ENCODE measurements around the gene PRKAR2B. TPM values are rescaled to one million over a fixed set of nuclear protein-coding genes. Genes with fewer than 3 reads are reported as not detected.

The PRKAR2B gene
- total and polyA plus RNA-seq, 2 donors (not counting 1 experiment from before 2014, with no cell fraction given): 0.07 to 0.81 TPM

- ChIA-PET POLR2A (no interaction called here), CTCF (no interaction called here)
- Histone ChIP-seq H3K9me3 (ENCODE audit: control extremely low read depth in 1 of 3, control insufficient read depth in 2 of 3, insufficient read depth in 1 of 3, low read length in 2 of 3) (peaks cover 0 to under 1% (median 0%) of the 10 kb centered on the region in 3 donors), H3K27me3 (replicated peaks in 1 of 4; ENCODE audit: control extremely low read depth in 1 of 4, control insufficient read depth in 3 of 4, insufficient read depth in 4 of 4, low read length in 3 of 4) (peaks cover 0 to 3% (median 0%) of the 10 kb centered on the region in 4 experiments), H3K4me2 (replicated peaks; ENCODE audit: low read depth, low read length, poor library complexity, severe bottlenecking) (no peak overlapping the region), H3K36me3 (replicated peaks in 1 of 2; ENCODE audit: control extremely low read depth in 1 of 2, control insufficient read depth in 1 of 2, extremely low read depth in 1 of 2, insufficient read depth in 2 of 2, low read length in 1 of 2) (no peaks in the 10 kb centered on the region), H4K20me1 (ENCODE audit: control insufficient read depth, insufficient read depth, low read length, poor library complexity, severe bottlenecking) (no peaks in the 10 kb centered on the region), H3K27ac (ENCODE audit: low read length in 2 of 2) (no peak overlapping the region), H3K4me3 (ENCODE audit: control extremely low read depth in 1 of 5, extremely low read depth in 1 of 5, insufficient read depth in 1 of 5, low read depth in 2 of 5, low read length in 4 of 5) (no peak overlapping the region), H3K4me1 (ENCODE audit: control insufficient read depth in 2 of 2, insufficient read depth in 2 of 2, low read length in 2 of 2) (peaks cover 4% of the 10 kb centered on the region in 2 donors), H3K9ac (ENCODE audit: low read length) (no peak overlapping the region), H2AFZ (ENCODE audit: insufficient read depth, low read depth, low read length, poor library complexity, severe bottlenecking) (no peak overlapping the region), H3K79me2 (ENCODE audit: control insufficient read depth, insufficient read depth, low read length) (no peaks in the 10 kb centered on the region)
- no peak overlapping the region for H3K27ac Mint-ChIP-seq
- H3K9me3 Mint-ChIP-seq (ENCODE audit: insufficient read depth): no peaks in the 10 kb centered on the region
- intact Hi-C loops (cut with micrococcal nuclease): no loop called here
- DNase-seq (no peak), ATAC-seq (ENCODE audit: low read depth) (no peak)
- H3K27me3 Mint-ChIP-seq: peaks cover 9% of the 10 kb centered on the region
- H3K4me1 Mint-ChIP-seq: peaks cover 2% of the 10 kb centered on the region
- TF ChIP-seq, protein P1, sequence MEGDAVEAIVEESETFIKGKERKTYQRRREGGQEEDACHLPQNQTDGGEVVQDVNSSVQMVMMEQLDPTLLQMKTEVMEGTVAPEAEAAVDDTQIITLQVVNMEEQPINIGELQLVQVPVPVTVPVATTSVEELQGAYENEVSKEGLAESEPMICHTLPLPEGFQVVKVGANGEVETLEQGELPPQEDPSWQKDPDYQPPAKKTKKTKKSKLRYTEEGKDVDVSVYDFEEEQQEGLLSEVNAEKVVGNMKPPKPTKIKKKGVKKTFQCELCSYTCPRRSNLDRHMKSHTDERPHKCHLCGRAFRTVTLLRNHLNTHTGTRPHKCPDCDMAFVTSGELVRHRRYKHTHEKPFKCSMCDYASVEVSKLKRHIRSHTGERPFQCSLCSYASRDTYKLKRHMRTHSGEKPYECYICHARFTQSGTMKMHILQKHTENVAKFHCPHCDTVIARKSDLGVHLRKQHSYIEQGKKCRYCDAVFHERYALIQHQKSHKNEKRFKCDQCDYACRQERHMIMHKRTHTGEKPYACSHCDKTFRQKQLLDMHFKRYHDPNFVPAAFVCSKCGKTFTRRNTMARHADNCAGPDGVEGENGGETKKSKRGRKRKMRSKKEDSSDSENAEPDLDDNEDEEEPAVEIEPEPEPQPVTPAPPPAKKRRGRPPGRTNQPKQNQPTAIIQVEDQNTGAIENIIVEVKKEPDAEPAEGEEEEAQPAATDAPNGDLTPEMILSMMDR (IDR thresholded peaks at IDR 0.05): no peak
- no peak for TF ChIP-seq EZH2 (IDR thresholded peaks at IDR 0.05; ENCODE audit: borderline replicate concordance, insufficient read depth, low read depth, low read length, poor library complexity, severe bottlenecking)
- 85% methylated on average over 2 of the region's 4 CpGs for WGBS (ENCODE audit: insufficient coverage)
- H3K4me3 Mint-ChIP-seq: no peak overlapping the region
These were observed 60.3 kb downstream of the PRKAR2B start for GRCh38 chr7:107104801-107105200.

GRCh38 chr7:107105591-107106245 is 61.2 kb downstream of the PRKAR2B start:
- Histone ChIP-seq H3K79me2 (ENCODE audit: control insufficient read depth, insufficient read depth, low read length) (no peaks in the 10 kb centered on the region), H4K20me1 (ENCODE audit: control insufficient read depth, insufficient read depth, low read length, poor library complexity, severe bottlenecking) (no peaks in the 10 kb centered on the region), H3K9me3 (ENCODE audit: control extremely low read depth in 1 of 3, control insufficient read depth in 2 of 3, insufficient read depth in 1 of 3, low read length in 2 of 3) (no peaks in the 10 kb centered on the region), H3K9ac (ENCODE audit: low read length) (no peak overlapping the region), H3K27me3 (replicated peaks in 1 of 4; ENCODE audit: control extremely low read depth in 1 of 4, control insufficient read depth in 3 of 4, insufficient read depth in 4 of 4, low read length in 3 of 4) (peaks cover 0 to 3% (median 0%) of the 10 kb centered on the region in 4 experiments), H3K27ac (ENCODE audit: low read length in 2 of 2) (no peak overlapping the region), H3K4me1 (ENCODE audit: control insufficient read depth in 2 of 2, insufficient read depth in 2 of 2, low read length in 2 of 2) (peaks cover 4% of the 10 kb centered on the region in 2 donors), H3K4me3 (ENCODE audit: control extremely low read depth in 1 of 5, extremely low read depth in 1 of 5, insufficient read depth in 1 of 5, low read depth in 2 of 5, low read length in 4 of 5) (no peak overlapping the region), H3K4me2 (replicated peaks; ENCODE audit: low read depth, low read length, poor library complexity, severe bottlenecking) (no peak overlapping the region), H2AFZ (ENCODE audit: insufficient read depth, low read depth, low read length, poor library complexity, severe bottlenecking) (no peak overlapping the region), H3K36me3 (replicated peaks in 1 of 2; ENCODE audit: control extremely low read depth in 1 of 2, control insufficient read depth in 1 of 2, extremely low read depth in 1 of 2, insufficient read depth in 2 of 2, low read length in 1 of 2) (no peaks in the 10 kb centered on the region)
- POLR2A ChIA-PET: no interaction called here
- CTCF ChIA-PET: no interaction called here
- Mint-ChIP-seq H3K4me1 (peaks cover 2% of the 10 kb centered on the region), H3K27ac (no peak overlapping the region), H3K27me3 (peaks cover 3% of the 10 kb centered on the region), H3K9me3 (ENCODE audit: insufficient read depth) (no peaks in the 10 kb centered on the region), H3K4me3 (no peak overlapping the region)
- WGBS (ENCODE audit: insufficient coverage): 75% methylated on average over 4 of the region's 4 CpGs
- ATAC-seq (ENCODE audit: low read depth) (no peak), DNase-seq (no peak)
- intact Hi-C loops (cut with micrococcal nuclease): no loop called here
- TF ChIP-seq, protein P1 (IDR thresholded peaks at IDR 0.05): no peak
- no peak for TF ChIP-seq EZH2 (IDR thresholded peaks at IDR 0.05; ENCODE audit: borderline replicate concordance, insufficient read depth, low read depth, low read length, poor library complexity, severe bottlenecking)
